Duodenal mucosa (tissue), 2 donors: ENCODE measurements around the gene RPL14.
A peak's percentile ranks its signal among the peaks of the same experiment; 100 is the strongest.
"Not testable (repeated sequence)": the region's sequence is repeated elsewhere in the genome, so short reads cannot be mapped to it uniquely, and the experiment has no call there.

Source experiments
- H3K27ac ChIP-seq: one replicate; pipeline ENCODE4 v1.7.0; 2013; ENCODE audit warnings: low read depth, low read length
- H3K27me3 ChIP-seq, 2 donors: one replicate each; pipeline ENCODE4 v1.7.0; 2013; ENCODE audit warnings: low read length in 2 of 2, control low read depth in 1 of 2; ENCODE audit not compliant: insufficient read depth in 2 of 2, control insufficient read depth in 1 of 2
- H3K36me3 ChIP-seq, 2 donors: one replicate each; pipeline ENCODE4 v1.7.0; 2013; ENCODE audit warnings: low read length in 2 of 2, control low read depth in 1 of 2; ENCODE audit not compliant: insufficient read depth in 2 of 2, control insufficient read depth in 1 of 2
- H3K4me1 ChIP-seq, 2 donors: one replicate each; pipeline ENCODE4 v1.7.0; 2013; ENCODE audit warnings: low read length in 2 of 2, control low read depth in 1 of 2; ENCODE audit not compliant: insufficient read depth in 2 of 2, control insufficient read depth in 1 of 2
- H3K4me3 ChIP-seq, 2 donors: one replicate each; pipeline ENCODE4 v1.7.0; 2013; ENCODE audit warnings: low read length in 2 of 2, low read depth in 1 of 2
- H3K9ac ChIP-seq, 2 donors: one replicate each; pipeline ENCODE4 v1.7.0; 2013; ENCODE audit warnings: low read length in 2 of 2, low read depth in 1 of 2
- H3K9me3 ChIP-seq, 2 donors: one replicate each; pipeline ENCODE4 v1.7.0; 2013; ENCODE audit warnings: low read length in 2 of 2, control low read depth in 1 of 2; ENCODE audit not compliant: control insufficient read depth in 1 of 2

RPL14 gene

GRCh38 chr3:40450438-40450837, 6.7 kb upstream of the RPL14 start:
- peaks cover 0 to 6% of the 10 kb centered on the region in 2 donors for H3K36me3 ChIP-seq
- H3K4me3 ChIP-seq = no peak overlapping the region
- peaks cover 16 to 17% of the 10 kb centered on the region in 2 donors for H3K4me1 ChIP-seq
- no peak overlapping the region for H3K27ac ChIP-seq
- H3K9ac ChIP-seq = no peak overlapping the region
- H3K9me3 ChIP-seq = no peaks in the 10 kb centered on the region
- H3K27me3 ChIP-seq = no peaks in the 10 kb centered on the region

DNA sequence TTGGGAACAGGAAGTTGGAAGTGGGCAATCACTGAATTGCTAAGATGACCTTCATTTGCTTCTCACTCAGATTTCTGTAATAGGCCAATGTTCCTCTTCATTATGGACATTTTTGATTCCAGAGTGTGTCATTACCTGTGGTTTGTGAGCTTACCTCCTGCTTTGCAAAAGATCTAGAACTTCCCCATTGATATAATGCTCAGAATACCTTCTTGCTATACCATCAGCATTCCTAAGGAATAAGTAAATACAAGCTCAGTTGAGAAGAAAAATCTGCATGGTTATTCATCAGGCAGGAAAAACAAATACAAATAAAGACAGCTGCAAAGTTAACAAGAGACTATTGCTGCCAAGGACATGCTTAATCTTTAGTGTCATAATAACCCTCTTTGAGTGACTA, 5.6 kb upstream of the RPL14 start:
- peaks cover 17 to 20% of the 10 kb centered on the region in 2 donors for H3K4me1 ChIP-seq
- peaks cover 0 to under 1% of the 10 kb centered on the region in 2 donors for H3K36me3 ChIP-seq
- H3K9ac ChIP-seq = no peak overlapping the region
- H3K9me3 ChIP-seq = no peaks in the 10 kb centered on the region
- no peaks in the 10 kb centered on the region for H3K27me3 ChIP-seq
- H3K4me3 ChIP-seq = no peak overlapping the region
- H3K27ac ChIP-seq = no peak overlapping the region

DNA sequence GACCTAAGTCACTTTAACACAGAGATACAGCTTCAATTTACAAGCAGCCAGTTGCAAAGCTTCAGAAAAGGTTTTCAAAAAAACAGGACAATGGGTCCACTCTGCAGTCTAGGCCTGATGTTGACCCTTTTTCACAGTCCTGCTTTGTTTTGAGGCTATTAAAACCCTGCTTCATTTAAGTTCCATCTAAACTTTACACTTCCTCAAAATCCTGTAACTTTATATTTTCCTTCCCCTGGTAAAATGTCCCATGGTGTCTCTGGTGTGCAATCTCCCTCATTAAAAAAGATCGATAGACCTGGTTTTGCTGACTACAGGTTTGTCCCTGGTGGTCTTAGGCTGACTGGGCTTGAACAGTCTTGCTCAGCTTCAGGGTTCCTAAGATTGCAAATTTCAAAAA, 5.1 kb upstream of the RPL14 start:
- H3K4me1 ChIP-seq = peaks cover 17 to 22% of the 10 kb centered on the region in 2 donors
- no peaks in the 10 kb centered on the region for H3K36me3 ChIP-seq
- no peak overlapping the region for H3K27ac ChIP-seq
- peak overlapping the region; percentile 81 to 88 for H3K4me3 ChIP-seq
- H3K9ac ChIP-seq = peak overlapping the region; percentile 87 to 89
- no peaks in the 10 kb centered on the region for H3K27me3 ChIP-seq
- no peaks in the 10 kb centered on the region for H3K9me3 ChIP-seq

- Histone ChIP-seq H3K27ac (peak overlapping the region; percentile 93), H3K36me3 (no peaks in the 10 kb centered on the region), H3K9ac (peak overlapping the region; percentile 87 to 89), H3K9me3 (no peaks in the 10 kb centered on the region), H3K4me1 (peaks cover 17 to 22% of the 10 kb centered on the region in 2 donors), H3K27me3 (no peaks in the 10 kb centered on the region), H3K4me3 (peak overlapping the region; percentile 81 to 88)
Measured at GRCh38 chr3:40452562-40452875, 4.6 kb upstream of the RPL14 start.

GRCh38 chr3:40452876-40453730, 4.0 kb upstream of the RPL14 start:
- Histone ChIP-seq H3K4me1 (peaks cover 20 to 28% of the 10 kb centered on the region in 2 donors), H3K27ac (peak overlapping the region; percentile 93), H3K27me3 (no peaks in the 10 kb centered on the region), H3K4me3 (peak overlapping the region; percentile 81 to 88), H3K36me3 (peaks cover 0 to 2% of the 10 kb centered on the region in 2 donors), H3K9me3 (no peaks in the 10 kb centered on the region), H3K9ac (peak overlapping the region; percentile 87 to 89)

DNA sequence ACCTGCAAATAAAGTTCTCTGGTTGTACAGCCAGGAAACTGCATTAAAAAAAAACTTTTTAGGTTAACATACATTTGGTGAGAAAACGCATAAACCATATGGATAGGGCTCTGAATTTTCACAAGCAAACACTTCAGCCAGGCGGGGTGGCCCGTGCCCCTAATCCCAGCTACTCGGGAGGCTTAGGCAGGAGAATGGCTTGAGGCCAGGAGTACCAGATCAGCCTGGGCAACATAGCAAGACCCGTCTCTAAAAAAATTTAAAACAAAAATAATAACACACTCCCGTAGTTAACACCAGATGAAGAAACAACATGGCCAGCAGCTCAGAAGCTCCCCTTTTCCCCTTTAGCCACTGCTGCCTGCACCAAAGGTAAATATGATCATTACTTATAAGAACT, 3.2 kb upstream of the RPL14 start:
- Histone ChIP-seq H3K27ac (no peak overlapping the region), H3K9me3 (no peaks in the 10 kb centered on the region), H3K27me3 (no peaks in the 10 kb centered on the region), H3K36me3 (peaks cover 6 to 9% of the 10 kb centered on the region in 2 donors), H3K4me3 (peak overlapping the region; percentile 81 to 88), H3K4me1 (peaks cover 28 to 36% of the 10 kb centered on the region in 2 donors), H3K9ac (peak overlapping the region; percentile 73 to 82)

GRCh38 chr3:40455328-40455727, 1.8 kb upstream of the RPL14 start:
- Histone ChIP-seq H3K4me3 (no peak overlapping the region), H3K9ac (no peak overlapping the region), H3K4me1 (peaks cover 30 to 37% of the 10 kb centered on the region in 2 donors), H3K27ac (no peak overlapping the region), H3K9me3 (no peaks in the 10 kb centered on the region), H3K36me3 (peaks cover 15 to 18% of the 10 kb centered on the region in 2 donors), H3K27me3 (no peaks in the 10 kb centered on the region)

GRCh38 chr3:40456279-40456939, 730 bp upstream of the RPL14 start:
- Histone ChIP-seq H3K9me3 (no peaks in the 10 kb centered on the region), H3K4me3 (peak overlapping the region; percentile 89 to 99), H3K27ac (peak overlapping the region; percentile 55), H3K9ac (peak overlapping the region; percentile 76 to 94), H3K27me3 (no peaks in the 10 kb centered on the region), H3K36me3 (peaks cover 16 to 28% of the 10 kb centered on the region in 2 donors), H3K4me1 (peaks cover 30 to 37% of the 10 kb centered on the region in 2 donors)

DNA sequence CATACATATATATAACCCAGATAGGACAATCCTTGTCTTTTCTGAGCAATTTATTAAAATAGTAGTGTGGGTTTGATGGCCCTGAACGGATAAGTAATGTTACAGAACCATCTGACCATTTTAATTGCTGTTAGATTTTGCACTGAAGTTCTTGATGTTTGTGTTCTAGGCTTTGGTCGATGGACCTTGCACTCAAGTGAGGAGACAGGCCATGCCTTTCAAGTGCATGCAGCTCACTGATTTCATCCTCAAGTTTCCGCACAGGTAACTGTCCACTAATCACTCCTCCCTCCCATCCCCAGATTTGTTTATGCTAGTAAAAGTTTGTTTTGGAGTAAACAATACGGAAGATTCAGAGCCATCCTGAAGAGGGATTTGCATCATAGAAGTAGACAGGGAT, 1.3 kb downstream of the RPL14 start:
- Histone ChIP-seq H3K36me3 (peaks cover 16 to 38% of the 10 kb centered on the region in 2 donors), H3K27ac (no peak overlapping the region), H3K9ac (peak overlapping the region in 1 of 2 donors; percentile 76), H3K4me3 (peak overlapping the region; percentile 89 to 99), H3K27me3 (no peaks in the 10 kb centered on the region), H3K9me3 (no peaks in the 10 kb centered on the region), H3K4me1 (peaks cover 19 to 25% of the 10 kb centered on the region in 2 donors)

DNA sequence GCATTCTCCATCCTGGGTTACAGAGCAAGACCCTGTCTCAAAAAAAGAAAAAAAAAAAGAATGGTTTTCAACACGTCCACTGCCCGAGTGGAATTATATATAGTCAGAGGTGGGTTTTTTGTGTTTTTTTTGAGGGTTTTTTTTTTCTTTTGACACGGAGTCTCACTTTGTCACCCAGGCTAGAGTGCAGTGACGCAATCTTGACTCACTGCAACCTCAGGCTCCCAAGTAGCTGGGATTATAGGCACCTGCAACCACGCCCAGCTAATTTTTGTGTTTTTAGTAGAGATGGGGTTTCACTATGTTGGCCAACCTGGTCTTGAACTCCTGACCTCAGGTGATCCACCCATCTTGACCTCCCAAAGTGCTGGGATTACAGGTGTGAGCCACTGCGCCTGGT, 3.3 kb downstream of the RPL14 start:
- not testable (repeated sequence) for H3K4me3 ChIP-seq, H3K9ac ChIP-seq, H3K27ac ChIP-seq, H3K27me3 ChIP-seq, H3K9me3 ChIP-seq
- peaks cover 16 to 45% of the 10 kb centered on the region in 2 donors for H3K36me3 ChIP-seq
- peaks cover 13 to 21% of the 10 kb centered on the region in 2 donors for H3K4me1 ChIP-seq
